ENCODE data around the gene ALDOC.

ALDOC gene

GRCh38 chr17:28551421-28552175 is 25.1 kb downstream of the ALDOC start:
- DNase-seq = no peak

- DNase-seq = no peak
These were observed 25.8 kb downstream of the ALDOC start for GRCh38 chr17:28550858-28551257.

GRCh38 chr17:28549236-28550132 is 27.2 kb downstream of the ALDOC start:
- DNase-seq = peak; percentile 58

- DNase-seq = no peak
These were observed 28.1 kb downstream of the ALDOC start for GRCh38 chr17:28548417-28549130.

GRCh38 chr17:28547623-28548416 is 28.9 kb downstream of the ALDOC start:
- DNase-seq = peak; percentile 28

GRCh38 chr17:28547096-28547622 is 29.5 kb downstream of the ALDOC start:
- DNase-seq = no peak

GRCh38 chr17:28545787-28546415 is 30.8 kb downstream of the ALDOC start:
- DNase-seq = no peak

GRCh38 chr17:28545141-28545503 is 31.6 kb downstream of the ALDOC start:
- DNase-seq = no peak

- DNase-seq = no peak
These were observed 32.1 kb downstream of the ALDOC start for GRCh38 chr17:28544402-28545140.

GRCh38 chr17:28541439-28541838 is 35.3 kb downstream of the ALDOC start:
- DNase-seq = no peak

- DNase-seq = no peak
These were observed 36.5 kb downstream of the ALDOC start for GRCh38 chr17:28540231-28540630.

GRCh38 chr17:28538296-28538895 is 38.3 kb downstream of the ALDOC start:
- DNase-seq = no peak

GRCh38 chr17:28537219-28537610 is 39.5 kb downstream of the ALDOC start:
- no peak for DNase-seq

GRCh38 chr17:28536532-28537218 is 40.0 kb downstream of the ALDOC start:
- DNase-seq = no peak

- no peak for DNase-seq
These were observed 41.8 kb downstream of the ALDOC start for GRCh38 chr17:28534740-28535375.

- DNase-seq = no peak
These were observed 43.4 kb downstream of the ALDOC start for GRCh38 chr17:28533091-28533807.

GRCh38 chr17:28532050-28532960 is 44.4 kb downstream of the ALDOC start:
- no peak for DNase-seq

- DNase-seq = no peak
These were observed 45.8 kb downstream of the ALDOC start for GRCh38 chr17:28530926-28531325.
